Esophagus (tissue), 2 donors: ENCODE results near the gene SLC35B2. TPM values are rescaled to one million over a fixed set of nuclear protein-coding genes. Genes with fewer than 3 reads are reported as not detected.

Experiments
- H3K27ac ChIP-seq, 2 donors: one replicate each; pipeline ENCODE4 v1.5.1; 2013; ENCODE audit warnings: low read depth in 2 of 2, mild to moderate bottlenecking in 2 of 2, inconsistent platforms in 1 of 2, low read length in 1 of 2, moderate library complexity in 1 of 2
- H3K27me3 ChIP-seq, 2 donors: one replicate each; pipeline ENCODE4 v1.6.1; 2013; ENCODE audit warnings: low read length in 2 of 2, control low read depth in 1 of 2, mild to moderate bottlenecking in 1 of 2; ENCODE audit not compliant: insufficient read depth in 2 of 2, control insufficient read depth in 1 of 2
- H3K36me3 ChIP-seq, 2 donors: one replicate each; pipeline ENCODE4 v1.6.1; 2013; ENCODE audit warnings: low read length in 1 of 2; ENCODE audit not compliant: control insufficient read depth in 2 of 2, insufficient read depth in 2 of 2
- H3K4me1 ChIP-seq, 2 donors: one replicate each; pipeline ENCODE4 v1.6.1; 2013; ENCODE audit warnings: low read length in 1 of 2; ENCODE audit not compliant: control insufficient read depth in 2 of 2, insufficient read depth in 2 of 2
- H3K4me3 ChIP-seq, 2 donors: one replicate each; pipeline ENCODE4 v1.5.1; 2013; ENCODE audit warnings: low read length in 2 of 2, mild to moderate bottlenecking in 2 of 2, low read depth in 1 of 2, moderate library complexity in 1 of 2
- H3K9me3 ChIP-seq, 2 donors: one replicate each; pipeline ENCODE4 v1.6.1; 2013; ENCODE audit warnings: mild to moderate bottlenecking in 2 of 2, low read depth in 1 of 2, low read length in 1 of 2, moderate library complexity in 1 of 2; ENCODE audit not compliant: control insufficient read depth in 2 of 2, insufficient read depth in 1 of 2
- WGBS, 2 donors: extraction: QIAGEN DNeasy Blood & Tissue Kit; methylation state at CpG; one replicate each; pipeline ENCODE4 v1.1.7; 2013; 5-methylcytosine and 5-hydroxymethylcytosine counted together
- polyA plus RNA-seq, 2 donors: library from polyadenylated mRNA; stranded (reverse); fragments of 200-250 nt; gene quantifications; one replicate each; pipeline ENCODE4 v1.2.3, GENCODE V29; 2013
- donor health status: healthy with polysubstance abuse.
- donor health status: Bipolar disorder and iron deficiency.

The SLC35B2 gene, protein sequence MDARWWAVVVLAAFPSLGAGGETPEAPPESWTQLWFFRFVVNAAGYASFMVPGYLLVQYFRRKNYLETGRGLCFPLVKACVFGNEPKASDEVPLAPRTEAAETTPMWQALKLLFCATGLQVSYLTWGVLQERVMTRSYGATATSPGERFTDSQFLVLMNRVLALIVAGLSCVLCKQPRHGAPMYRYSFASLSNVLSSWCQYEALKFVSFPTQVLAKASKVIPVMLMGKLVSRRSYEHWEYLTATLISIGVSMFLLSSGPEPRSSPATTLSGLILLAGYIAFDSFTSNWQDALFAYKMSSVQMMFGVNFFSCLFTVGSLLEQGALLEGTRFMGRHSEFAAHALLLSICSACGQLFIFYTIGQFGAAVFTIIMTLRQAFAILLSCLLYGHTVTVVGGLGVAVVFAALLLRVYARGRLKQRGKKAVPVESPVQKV
- 10 to 100 TPM in 1 of 2 donors, 1 to 10 TPM in 1; 4.3 to 13.0 TPM for polyA plus RNA-seq

- H3K4me3 ChIP-seq = peak within 1 kb of the TSS; percentile 56 to 85
- H3K4me1 ChIP-seq = peaks cover 0 to 6% of the 10 kb centered on the region in 2 donors
- no peaks in the 10 kb centered on the region for H3K9me3 ChIP-seq
- peaks cover 0 to 31% of the 10 kb centered on the region in 2 donors for H3K36me3 ChIP-seq
- WGBS, 2 donors = 1% methylated on average over 49 to 80 of the region's 80 CpGs
- peak within 1 kb of the TSS; percentile 74 to 90 for H3K27ac ChIP-seq
- no peaks in the 10 kb centered on the region for H3K27me3 ChIP-seq
Observed at GRCh38 chr6:44257025-44257752, at the start of gene SLC35B2. Gene SLC35B2 (minus strand): TSS chr6:44257528. CDS start chr6:44257410, 118 bp downstream.

DNA sequence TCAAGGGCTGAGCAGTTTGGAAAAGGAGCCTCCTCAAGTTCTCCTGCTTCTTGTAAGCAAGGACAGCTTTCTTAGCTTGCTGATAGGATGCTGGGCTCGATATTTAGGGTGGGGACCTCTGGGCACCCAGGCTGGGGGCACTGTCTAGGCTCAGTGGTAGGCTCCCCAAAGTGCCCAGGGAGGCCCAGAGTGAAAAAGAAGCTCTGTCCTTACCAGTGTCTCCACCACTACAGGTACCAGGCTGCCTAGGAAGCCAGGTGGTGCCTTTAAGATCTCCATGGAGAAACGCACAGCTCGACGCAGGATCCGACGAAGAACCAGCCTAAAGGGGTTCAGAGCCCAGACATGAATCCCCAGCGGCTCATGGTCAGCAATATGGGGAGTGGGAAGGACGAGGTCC is 49.4 kb upstream of the SLC35B2 start:
- no peak overlapping the region for H3K27ac ChIP-seq
- H3K4me3 ChIP-seq = no peak overlapping the region
- 90 to 92% methylated on average over 6 to 8 of the region's 8 CpGs for WGBS, 2 donors
- no peaks in the 10 kb centered on the region for H3K27me3 ChIP-seq
- peaks cover 0 to 5% of the 10 kb centered on the region in 2 donors for H3K4me1 ChIP-seq
- no peaks in the 10 kb centered on the region for H3K9me3 ChIP-seq
- H3K36me3 ChIP-seq = peaks cover 19 to 78% of the 10 kb centered on the region in 2 donors

DNA sequence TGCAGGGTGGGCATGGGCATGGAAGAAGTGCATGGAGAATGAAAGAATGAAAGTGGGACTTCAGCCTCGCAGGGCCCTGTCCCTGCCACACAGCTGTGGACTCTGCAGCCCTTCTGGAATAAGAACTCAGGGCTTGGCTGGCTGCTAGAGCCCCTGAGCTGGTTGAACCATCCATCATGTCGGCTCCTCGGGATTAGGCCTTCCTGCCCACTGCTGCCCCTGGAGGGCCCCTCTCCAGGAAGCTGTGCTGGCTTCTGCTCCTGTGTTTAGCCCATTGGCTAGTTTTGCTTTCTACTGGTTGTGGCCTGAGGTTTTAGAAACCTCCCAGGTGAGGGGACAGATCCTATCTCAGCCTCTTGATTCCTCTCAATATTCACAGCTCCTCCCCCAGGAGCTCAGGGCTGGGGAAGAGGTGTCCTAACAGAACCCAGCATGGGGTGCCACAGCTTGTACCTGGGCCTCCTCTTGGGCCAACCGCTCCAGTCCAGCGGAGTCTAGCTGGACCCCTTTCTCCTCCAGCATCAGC is 47.9 kb upstream of the SLC35B2 start:
- Histone ChIP-seq H3K27ac (no peak overlapping the region), H3K4me1 (peaks cover 0 to 5% of the 10 kb centered on the region in 2 donors), H3K4me3 (no peak overlapping the region), H3K27me3 (no peaks in the 10 kb centered on the region), H3K9me3 (no peaks in the 10 kb centered on the region), H3K36me3 (peaks cover 22 to 82% of the 10 kb centered on the region in 2 donors)
- WGBS, 2 donors = 85 to 88% methylated on average over 5 of the region's 5 CpGs

- Histone ChIP-seq H3K27me3 (no peaks in the 10 kb centered on the region), H3K36me3 (peaks cover 20 to 79% of the 10 kb centered on the region in 2 donors), H3K4me1 (peaks cover 0 to 5% of the 10 kb centered on the region in 2 donors), H3K9me3 (no peaks in the 10 kb centered on the region), H3K27ac (no peak overlapping the region), H3K4me3 (no peak overlapping the region)
- 85 to 87% methylated on average over 25 of the region's 25 CpGs for WGBS, 2 donors
Observed at GRCh38 chr6:44304282-44305199, 47.2 kb upstream of the SLC35B2 start.

DNA sequence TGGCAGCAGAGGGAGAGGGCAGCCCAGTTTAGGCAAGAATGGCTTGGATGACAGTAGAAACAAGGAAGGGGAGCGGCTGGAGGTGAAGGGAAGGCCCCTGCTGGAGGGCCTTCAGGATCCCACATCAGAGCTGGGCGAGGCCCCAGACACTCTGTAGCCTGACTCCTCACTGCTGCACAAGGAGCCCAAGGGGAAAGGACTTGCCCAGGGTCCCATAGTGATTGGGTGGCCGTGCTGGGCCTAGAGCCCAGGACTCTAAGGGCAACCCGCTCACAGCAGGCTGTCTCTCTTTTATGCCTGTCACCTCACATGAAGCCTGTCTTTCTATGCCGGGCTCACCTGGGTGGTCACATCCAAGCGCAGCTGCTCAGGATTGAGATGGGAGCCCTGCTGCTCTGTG is 46.5 kb upstream of the SLC35B2 start:
- Histone ChIP-seq H3K9me3 (no peaks in the 10 kb centered on the region), H3K27me3 (no peaks in the 10 kb centered on the region), H3K4me1 (peaks cover 0 to 2% of the 10 kb centered on the region in 2 donors), H3K27ac (no peak overlapping the region), H3K4me3 (no peak overlapping the region), H3K36me3 (peaks cover 20 to 72% of the 10 kb centered on the region in 2 donors)
- whole genome bisulfite sequencing, 2 donors = 95 to 98% methylated on average over 6 of the region's 6 CpGs

DNA sequence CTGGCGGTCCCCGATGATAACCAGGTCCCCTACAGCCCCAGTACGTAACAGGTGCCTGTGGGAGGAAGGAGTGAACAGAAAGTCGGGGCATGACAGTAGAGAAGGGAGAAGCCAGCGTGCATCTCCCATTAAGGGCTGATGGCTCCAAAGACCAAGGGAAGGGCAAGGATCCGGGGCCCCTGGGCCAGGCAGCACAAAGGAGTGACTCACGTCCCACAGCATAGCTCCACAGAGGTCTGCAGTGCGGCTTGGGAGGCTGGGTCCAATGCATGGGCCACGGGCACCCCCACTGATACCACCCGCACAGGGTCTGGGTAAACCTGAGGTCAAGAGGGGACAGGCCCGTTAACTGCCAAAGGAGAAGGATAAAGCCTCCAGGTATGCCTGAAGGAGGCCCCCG is 45.5 kb upstream of the SLC35B2 start:
- WGBS, 2 donors = 92 to 96% methylated on average over 12 of the region's 12 CpGs
- peaks cover 0 to 3% of the 10 kb centered on the region in 2 donors for H3K4me1 ChIP-seq
- H3K9me3 ChIP-seq = no peaks in the 10 kb centered on the region
- H3K27me3 ChIP-seq = no peaks in the 10 kb centered on the region
- H3K36me3 ChIP-seq = peaks cover 20 to 70% of the 10 kb centered on the region in 2 donors
- H3K27ac ChIP-seq = no peak overlapping the region
- H3K4me3 ChIP-seq = no peak overlapping the region

DNA sequence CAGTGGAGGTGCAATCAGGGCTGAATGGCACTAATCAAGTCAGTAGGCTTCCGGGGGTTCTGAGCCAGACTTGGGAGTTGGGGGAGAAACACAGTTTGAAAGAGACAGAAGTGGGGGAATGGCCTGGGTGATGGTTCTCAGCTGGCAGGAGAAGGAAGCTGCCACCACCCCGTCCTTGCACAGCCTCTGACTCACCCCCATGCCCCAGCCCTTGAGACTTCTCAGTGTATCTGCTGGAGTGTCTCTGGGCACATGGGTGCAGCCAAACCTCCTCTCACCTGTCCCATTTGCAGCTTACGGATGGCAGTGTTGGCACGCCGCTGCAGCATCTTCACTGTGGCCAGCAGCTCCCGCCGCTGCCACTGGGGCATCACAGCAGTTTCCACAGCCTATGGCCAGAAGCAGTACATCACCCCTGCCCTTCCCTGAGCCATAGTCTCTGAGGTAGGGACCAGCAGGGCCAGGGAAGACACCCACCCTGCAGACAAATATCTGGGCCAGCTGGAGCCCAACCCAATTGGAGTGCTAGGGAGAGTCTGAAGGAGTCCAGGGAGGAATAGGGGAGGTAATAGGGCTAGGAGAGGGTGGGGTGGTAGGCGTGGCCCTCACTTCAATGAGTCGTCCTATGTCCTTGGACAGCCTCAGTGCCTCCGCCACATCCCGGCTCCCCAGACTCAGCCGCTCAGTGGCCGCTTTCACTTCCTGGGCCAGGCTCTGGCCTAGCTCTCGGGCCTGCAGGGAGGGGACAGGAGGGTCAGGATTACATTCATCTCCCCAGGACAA is 44.6 kb upstream of the SLC35B2 start:
- Histone ChIP-seq H3K36me3 (peaks cover 20 to 64% of the 10 kb centered on the region in 2 donors), H3K9me3 (no peaks in the 10 kb centered on the region), H3K27me3 (peaks cover 0 to 5% of the 10 kb centered on the region in 2 donors), H3K4me3 (no peak overlapping the region), H3K4me1 (peaks cover 9 to 11% of the 10 kb centered on the region in 2 donors), H3K27ac (no peak overlapping the region)
- WGBS, 2 donors = 87 to 93% methylated on average over 12 to 14 of the region's 14 CpGs

DNA sequence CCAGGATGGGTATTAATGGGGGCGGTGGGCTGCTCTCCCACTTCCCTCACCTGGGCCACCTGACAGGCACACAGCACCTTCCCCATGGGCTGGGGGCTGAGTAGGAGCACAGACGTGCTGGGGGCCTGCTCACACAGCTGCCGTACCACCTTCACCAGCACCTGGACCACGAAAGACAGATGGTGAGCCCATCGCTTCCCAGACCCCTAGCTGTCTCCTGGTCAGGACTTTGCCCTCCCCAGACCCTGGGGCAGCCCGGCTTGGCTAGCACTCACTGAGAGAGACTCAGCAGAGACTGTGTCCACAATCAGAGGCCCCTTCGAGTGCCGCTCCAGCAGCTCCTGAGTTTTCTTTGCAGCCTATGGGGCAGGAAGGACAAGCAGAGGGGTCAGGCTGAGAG is 43.8 kb upstream of the SLC35B2 start:
- Histone ChIP-seq H3K4me3 (no peak overlapping the region), H3K9me3 (no peaks in the 10 kb centered on the region), H3K36me3 (peaks cover 19 to 57% of the 10 kb centered on the region in 2 donors), H3K27ac (no peak overlapping the region), H3K4me1 (peaks cover 10 to 11% of the 10 kb centered on the region in 2 donors), H3K27me3 (peaks cover 0 to 7% of the 10 kb centered on the region in 2 donors)
- 91 to 93% methylated on average over 8 of the region's 8 CpGs for WGBS, 2 donors
